GM19043 (cell line): ENCODE measurements around the gene RENBP.

ENCODE experiments used
- ATAC-seq: cut with Tn5 transposase; IDR thresholded peaks from one replicate; pipeline ENCODE4 v1.9.1; 2021; ENCODE audit warnings: low read depth; ENCODE audit not compliant: unreplicated experiment

Gene RENBP

GRCh38 chrX:153944140-153944799, at the start of gene RENBP:
RENBP (minus strand) TSS chrX:153944643; CDS start chrX:153944610, 33 bp downstream.
- ATAC-seq, result no peak

- no peak for ATAC-seq
Measured at GRCh38 chrX:153993978-153994377, 49.5 kb upstream of the RENBP start.

- no peak for ATAC-seq
Measured at GRCh38 chrX:153993079-153993478, 48.6 kb upstream of the RENBP start.

- no peak for ATAC-seq
Measured at GRCh38 chrX:153992180-153992579, 47.7 kb upstream of the RENBP start.

GRCh38 chrX:153991013-153991580, 46.7 kb upstream of the RENBP start:
- no peak for ATAC-seq

- ATAC-seq, result no peak
Measured at GRCh38 chrX:153989973-153990655, 45.7 kb upstream of the RENBP start.

- ATAC-seq, result no peak
Measured at GRCh38 chrX:153988493-153988892, 44.0 kb upstream of the RENBP start.

GRCh38 chrX:153984351-153985178, 40.1 kb upstream of the RENBP start:
- ATAC-seq, result no peak

- ATAC-seq, result no peak
Measured at GRCh38 chrX:153983321-153983801, 38.9 kb upstream of the RENBP start.

GRCh38 chrX:153981771-153982533, 37.5 kb upstream of the RENBP start:
- no peak for ATAC-seq

GRCh38 chrX:153981231-153981630, 36.8 kb upstream of the RENBP start:
- no peak for ATAC-seq

GRCh38 chrX:153980394-153980793, 36.0 kb upstream of the RENBP start:
- ATAC-seq, result peak; percentile 45

- no peak for ATAC-seq
Measured at GRCh38 chrX:153974726-153975286, 30.4 kb upstream of the RENBP start.

GRCh38 chrX:153974003-153974725, 29.7 kb upstream of the RENBP start:
- ATAC-seq, result no peak

GRCh38 chrX:153973127-153974002, 28.9 kb upstream of the RENBP start:
- ATAC-seq, result no peak

- ATAC-seq, result peak; percentile 41
Measured at GRCh38 chrX:153972368-153973126, 28.1 kb upstream of the RENBP start, which contains the start of gene TMEM187. TMEM187 (plus strand) TSS chrX:153972754; CDS start chrX:153982063, 9,309 bp downstream.
